ENCODE data around the gene CCDC106. TPM values are rescaled to one million over a fixed set of nuclear protein-coding genes. Genes with fewer than 3 reads are reported as not detected.

CCDC106 gene
- total RNA-seq, 1 experiment from 2014 or later, result 21.1 TPM

DNA sequence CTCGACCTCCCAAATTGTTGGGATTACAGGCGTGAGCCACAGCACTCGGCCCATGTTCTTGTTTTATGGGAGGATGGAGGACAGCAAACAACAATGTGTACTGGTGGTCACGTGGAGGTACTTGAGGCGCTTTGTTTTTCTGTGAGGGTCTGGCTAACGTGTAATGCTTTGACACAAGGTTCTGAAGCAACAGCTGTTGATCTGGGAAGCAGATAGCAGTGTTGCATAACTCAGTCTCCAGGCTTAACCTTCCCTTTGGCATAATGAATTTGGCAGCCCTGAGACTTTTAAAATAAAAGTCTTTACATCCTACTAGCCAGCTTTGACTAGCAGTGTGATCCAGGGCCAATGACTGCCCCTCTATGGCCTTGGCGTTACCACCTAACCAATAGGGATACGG, 14.2 kb upstream of the CCDC106 start (continued):
- TF ChIP-seq ZNF263 (CRISPR knock-in tag; IDR thresholded peaks at IDR 0.05; ENCODE audit: low read depth) (no peak), ATF2 (CRISPR knock-in tag; IDR thresholded peaks at IDR 0.05; ENCODE audit: borderline replicate concordance, low read depth) (no peak), AFF4 (CRISPR knock-in tag; IDR thresholded peaks at IDR 0.05; ENCODE audit: borderline replicate concordance) (no peak), ESRRA (CRISPR knock-in tag; IDR thresholded peaks at IDR 0.05; ENCODE audit: borderline replicate concordance) (no peak), ZNF425 (CRISPR knock-in tag; conservative IDR thresholded peaks at IDR 0.05) (no peak)
- TF ChIP-seq, protein P1, sequence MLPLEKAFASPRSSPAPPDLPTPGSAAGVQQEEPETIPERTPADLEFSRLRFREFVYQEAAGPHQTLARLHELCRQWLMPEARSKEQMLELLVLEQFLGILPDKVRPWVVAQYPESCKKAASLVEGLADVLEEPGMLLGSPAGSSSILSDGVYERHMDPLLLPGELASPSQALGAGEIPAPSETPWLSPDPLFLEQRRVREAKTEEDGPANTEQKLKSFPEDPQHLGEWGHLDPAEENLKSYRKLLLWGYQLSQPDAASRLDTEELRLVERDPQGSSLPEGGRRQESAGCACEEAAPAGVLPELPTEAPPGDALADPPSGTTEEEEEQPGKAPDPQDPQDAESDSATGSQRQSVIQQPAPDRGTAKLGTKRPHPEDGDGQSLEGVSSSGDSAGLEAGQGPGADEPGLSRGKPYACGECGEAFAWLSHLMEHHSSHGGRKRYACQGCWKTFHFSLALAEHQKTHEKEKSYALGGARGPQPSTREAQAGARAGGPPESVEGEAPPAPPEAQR (CRISPR knock-in tag; IDR thresholded peaks at IDR 0.05), result no peak

DNA sequence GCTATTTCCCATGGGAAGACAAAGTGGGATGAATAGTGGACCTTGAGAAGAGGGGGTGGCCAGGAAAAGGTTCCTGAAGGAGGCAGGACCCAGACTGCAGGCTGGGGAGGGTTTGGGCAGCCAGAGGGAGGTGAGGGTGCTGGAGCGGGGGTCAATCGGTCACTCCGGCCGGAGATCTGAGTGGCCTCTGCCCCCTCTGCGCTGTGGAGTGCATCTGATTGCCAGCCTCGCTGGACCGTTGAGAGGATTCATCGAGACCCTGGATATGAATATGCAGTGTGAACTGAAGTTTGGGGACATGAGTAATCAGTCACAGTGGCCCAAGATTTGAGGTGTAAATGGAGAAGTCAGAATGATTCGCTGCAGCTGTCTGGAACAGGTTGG, 12.7 kb upstream of the CCDC106 start:
- Mint-ChIP-seq H3K9me3 (peaks cover 4% of the 10 kb centered on the region), H3K27me3 (ENCODE audit: low read depth) (peaks cover 6% of the 10 kb centered on the region), H3K27ac (peak overlapping the region; percentile 99), H3K4me1 (peaks cover 33% of the 10 kb centered on the region), H3K4me3 (peak overlapping the region; percentile 100), H3K36me3 (peaks cover 16% of the 10 kb centered on the region)
- 0 out of 2 replicates have a peak, but pooled peaks have one; percentile 3 for TF ChIP-seq HMGXB4 (CRISPR knock-in tag; IDR thresholded peaks at IDR 0.05)
- TF ChIP-seq NR2C2 (CRISPR knock-in tag; IDR thresholded peaks at IDR 0.05), result no peak
- POLR2A ChIA-PET, result no interaction called here
- ATAC-seq (no peak), DNase-seq (ENCODE audit: low spot score) (no peak)
- CTCF ChIA-PET, result interaction anchor here (0.5 to 2.9 kb wide), 9 partner anchors 11 to 131 kb away, joined by 3 to 14 read pairs (median 6); partner anchors contain the start of genes CCDC106 and ZNF784

DNA sequence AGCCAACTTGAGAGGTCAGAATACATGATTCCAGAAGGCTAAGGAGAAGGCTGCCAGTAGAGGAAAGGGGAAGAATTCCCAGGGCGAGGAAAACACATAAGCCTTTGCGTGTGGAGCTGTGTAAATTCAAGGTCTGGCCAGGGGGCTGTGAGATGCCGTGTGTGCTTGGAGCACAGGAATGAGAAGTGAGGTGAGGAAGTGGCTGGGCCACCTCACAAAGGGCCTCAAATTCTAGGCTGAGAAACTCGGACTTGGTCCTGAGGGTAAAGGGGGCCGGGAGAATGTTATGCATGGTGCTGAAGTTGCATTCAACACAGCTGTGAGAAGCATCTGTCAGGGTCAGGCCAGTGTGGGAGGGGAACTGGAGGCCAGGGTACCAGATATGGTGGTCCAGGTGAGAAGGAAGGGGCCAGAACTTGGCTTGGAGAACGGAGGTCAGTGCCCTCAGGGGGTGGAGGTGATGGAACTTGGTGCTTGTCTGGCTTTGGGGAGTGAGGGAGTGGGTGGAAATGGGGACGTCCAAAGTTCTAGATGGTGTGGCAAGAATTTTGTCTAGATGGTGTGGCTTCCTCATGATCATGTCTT, 12.1 kb upstream of the CCDC106 start:
- CTCF ChIA-PET, result interaction anchor here (0.5 to 2.9 kb wide), 5 partner anchors 11 to 1198 kb away, joined by 3 to 10 read pairs (median 3); partner anchors contain the start of gene ZNF784
- Mint-ChIP-seq H3K36me3 (peaks cover 16% of the 10 kb centered on the region), H3K9me3 (peaks cover 4% of the 10 kb centered on the region), H3K27me3 (ENCODE audit: low read depth) (peaks cover 9% of the 10 kb centered on the region), H3K4me3 (peak overlapping the region; percentile 100), H3K27ac (peak overlapping the region; percentile 99), H3K4me1 (peaks cover 35% of the 10 kb centered on the region)
- ATAC-seq, result no peak
- POLR2A ChIA-PET, result no interaction called here
- no peak for DNase-seq (ENCODE audit: low spot score)
- TF ChIP-seq EMX1 (CRISPR knock-in tag; IDR thresholded peaks at IDR 0.05) (no peak), ELF4 (CRISPR knock-in tag; IDR thresholded peaks at IDR 0.05; ENCODE audit: low read depth) (no peak), SMAD3 (CRISPR knock-in tag; IDR thresholded peaks at IDR 0.05; ENCODE audit: borderline replicate concordance) (no peak), TP53 (CRISPR knock-in tag; IDR thresholded peaks at IDR 0.05) (no peak), MAX (CRISPR knock-in tag; IDR thresholded peaks at IDR 0.05) (no peak)
- TF ChIP-seq, protein P2, sequence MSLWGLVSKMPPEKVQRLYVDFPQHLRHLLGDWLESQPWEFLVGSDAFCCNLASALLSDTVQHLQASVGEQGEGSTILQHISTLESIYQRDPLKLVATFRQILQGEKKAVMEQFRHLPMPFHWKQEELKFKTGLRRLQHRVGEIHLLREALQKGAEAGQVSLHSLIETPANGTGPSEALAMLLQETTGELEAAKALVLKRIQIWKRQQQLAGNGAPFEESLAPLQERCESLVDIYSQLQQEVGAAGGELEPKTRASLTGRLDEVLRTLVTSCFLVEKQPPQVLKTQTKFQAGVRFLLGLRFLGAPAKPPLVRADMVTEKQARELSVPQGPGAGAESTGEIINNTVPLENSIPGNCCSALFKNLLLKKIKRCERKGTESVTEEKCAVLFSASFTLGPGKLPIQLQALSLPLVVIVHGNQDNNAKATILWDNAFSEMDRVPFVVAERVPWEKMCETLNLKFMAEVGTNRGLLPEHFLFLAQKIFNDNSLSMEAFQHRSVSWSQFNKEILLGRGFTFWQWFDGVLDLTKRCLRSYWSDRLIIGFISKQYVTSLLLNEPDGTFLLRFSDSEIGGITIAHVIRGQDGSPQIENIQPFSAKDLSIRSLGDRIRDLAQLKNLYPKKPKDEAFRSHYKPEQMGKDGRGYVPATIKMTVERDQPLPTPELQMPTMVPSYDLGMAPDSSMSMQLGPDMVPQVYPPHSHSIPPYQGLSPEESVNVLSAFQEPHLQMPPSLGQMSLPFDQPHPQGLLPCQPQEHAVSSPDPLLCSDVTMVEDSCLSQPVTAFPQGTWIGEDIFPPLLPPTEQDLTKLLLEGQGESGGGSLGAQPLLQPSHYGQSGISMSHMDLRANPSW (CRISPR knock-in tag; conservative IDR thresholded peaks at IDR 0.05; ENCODE audit: low read depth), result no peak
- TF ChIP-seq, protein P3, sequence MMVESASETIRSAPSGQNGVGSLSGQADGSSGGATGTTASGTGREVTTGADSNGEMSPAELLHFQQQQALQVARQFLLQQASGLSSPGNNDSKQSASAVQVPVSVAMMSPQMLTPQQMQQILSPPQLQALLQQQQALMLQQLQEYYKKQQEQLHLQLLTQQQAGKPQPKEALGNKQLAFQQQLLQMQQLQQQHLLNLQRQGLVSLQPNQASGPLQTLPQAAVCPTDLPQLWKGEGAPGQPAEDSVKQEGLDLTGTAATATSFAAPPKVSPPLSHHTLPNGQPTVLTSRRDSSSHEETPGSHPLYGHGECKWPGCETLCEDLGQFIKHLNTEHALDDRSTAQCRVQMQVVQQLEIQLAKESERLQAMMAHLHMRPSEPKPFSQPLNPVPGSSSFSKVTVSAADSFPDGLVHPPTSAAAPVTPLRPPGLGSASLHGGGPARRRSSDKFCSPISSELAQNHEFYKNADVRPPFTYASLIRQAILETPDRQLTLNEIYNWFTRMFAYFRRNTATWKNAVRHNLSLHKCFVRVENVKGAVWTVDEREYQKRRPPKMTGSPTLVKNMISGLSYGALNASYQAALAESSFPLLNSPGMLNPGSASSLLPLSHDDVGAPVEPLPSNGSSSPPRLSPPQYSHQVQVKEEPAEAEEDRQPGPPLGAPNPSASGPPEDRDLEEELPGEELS (CRISPR knock-in tag; IDR thresholded peaks at IDR 0.05), result no peak

Data from WTC11 (cell line).